Measurements from ENCODE around the gene FBXL7.

FBXL7 gene

DNA sequence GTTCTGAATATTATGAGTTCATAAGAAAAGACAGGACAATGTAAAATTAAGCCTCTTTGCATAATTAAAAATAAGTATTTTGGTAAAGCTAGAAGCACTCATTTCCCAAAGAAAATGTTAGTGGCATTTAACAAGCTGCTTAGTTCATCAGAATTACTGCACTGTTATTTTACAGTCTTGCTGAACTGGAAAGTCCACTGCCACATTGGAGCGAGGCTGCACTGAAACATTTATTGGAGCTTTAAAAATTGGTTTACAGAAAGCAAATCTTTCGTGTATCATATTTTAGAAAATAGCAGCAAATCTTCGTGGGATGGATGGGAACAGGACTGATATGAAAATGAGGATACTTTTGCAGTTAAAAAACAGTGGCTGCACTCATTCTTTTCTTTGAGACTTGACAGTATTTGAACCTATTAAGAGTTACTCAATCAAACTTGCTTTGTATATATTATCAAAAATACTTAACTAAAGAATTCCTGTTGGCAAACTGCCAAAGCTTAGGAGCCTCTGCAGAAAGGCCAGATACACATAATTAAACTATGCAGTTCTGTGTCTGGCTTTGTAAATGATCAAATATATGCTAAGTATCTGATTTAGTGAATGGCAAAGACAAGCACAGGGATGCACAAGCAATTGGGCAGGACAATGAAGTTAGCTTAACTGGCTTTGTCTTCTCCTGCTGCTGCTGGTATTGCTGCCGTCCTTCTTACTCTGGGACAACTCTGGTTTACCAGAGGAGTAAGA is 16.5 kb upstream of the FBXL7 start:
- no peak for DNase-seq (ENCODE audit: low read depth)
- TF ChIP-seq POLR2A (IDR thresholded peaks at IDR 0.05; ENCODE audit: extremely low read depth, insufficient read length) (no peak), MYC (IDR thresholded peaks at IDR 0.05; ENCODE audit: low read depth, low read length) (no peak)
- TF ChIP-seq, protein P1, sequence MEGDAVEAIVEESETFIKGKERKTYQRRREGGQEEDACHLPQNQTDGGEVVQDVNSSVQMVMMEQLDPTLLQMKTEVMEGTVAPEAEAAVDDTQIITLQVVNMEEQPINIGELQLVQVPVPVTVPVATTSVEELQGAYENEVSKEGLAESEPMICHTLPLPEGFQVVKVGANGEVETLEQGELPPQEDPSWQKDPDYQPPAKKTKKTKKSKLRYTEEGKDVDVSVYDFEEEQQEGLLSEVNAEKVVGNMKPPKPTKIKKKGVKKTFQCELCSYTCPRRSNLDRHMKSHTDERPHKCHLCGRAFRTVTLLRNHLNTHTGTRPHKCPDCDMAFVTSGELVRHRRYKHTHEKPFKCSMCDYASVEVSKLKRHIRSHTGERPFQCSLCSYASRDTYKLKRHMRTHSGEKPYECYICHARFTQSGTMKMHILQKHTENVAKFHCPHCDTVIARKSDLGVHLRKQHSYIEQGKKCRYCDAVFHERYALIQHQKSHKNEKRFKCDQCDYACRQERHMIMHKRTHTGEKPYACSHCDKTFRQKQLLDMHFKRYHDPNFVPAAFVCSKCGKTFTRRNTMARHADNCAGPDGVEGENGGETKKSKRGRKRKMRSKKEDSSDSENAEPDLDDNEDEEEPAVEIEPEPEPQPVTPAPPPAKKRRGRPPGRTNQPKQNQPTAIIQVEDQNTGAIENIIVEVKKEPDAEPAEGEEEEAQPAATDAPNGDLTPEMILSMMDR (IDR thresholded peaks at IDR 0.05; ENCODE audit: low read depth, low read length) = no peak
- TF ChIP-seq, protein P2, sequence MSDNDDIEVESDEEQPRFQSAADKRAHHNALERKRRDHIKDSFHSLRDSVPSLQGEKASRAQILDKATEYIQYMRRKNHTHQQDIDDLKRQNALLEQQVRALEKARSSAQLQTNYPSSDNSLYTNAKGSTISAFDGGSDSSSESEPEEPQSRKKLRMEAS (IDR thresholded peaks at IDR 0.05; ENCODE audit: low read depth, low read length) = no peak
- H3K4me3 ChIP-seq (ENCODE audit: low read depth, low read length) = no peak overlapping the region

DNA sequence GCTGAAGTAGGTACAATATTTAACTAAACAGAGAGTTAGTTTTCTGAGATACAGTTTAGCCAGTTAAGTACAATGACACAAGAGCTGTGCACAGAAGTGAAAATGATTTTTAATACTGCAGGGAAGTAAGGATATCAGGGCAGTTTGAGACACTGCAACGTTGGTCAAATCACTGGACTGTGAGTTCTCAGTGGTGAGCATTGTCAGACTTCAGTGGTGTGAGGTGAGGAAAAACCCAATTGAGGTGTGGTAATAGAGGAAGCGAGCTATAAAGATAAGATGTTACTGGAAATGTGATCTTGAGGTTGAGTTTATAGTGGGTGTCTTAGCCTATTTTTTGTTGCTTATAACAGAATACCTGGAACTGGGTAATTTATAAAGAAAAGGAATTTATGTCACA is 12.8 kb upstream of the FBXL7 start:
- no peak overlapping the region for H3K4me3 ChIP-seq (ENCODE audit: low read depth, low read length)
- TF ChIP-seq, protein P1 (IDR thresholded peaks at IDR 0.05; ENCODE audit: low read depth, low read length) = no peak
- no peak for TF ChIP-seq POLR2A (IDR thresholded peaks at IDR 0.05; ENCODE audit: extremely low read depth, insufficient read length)
- DNase-seq (ENCODE audit: low read depth) = no peak

DNA sequence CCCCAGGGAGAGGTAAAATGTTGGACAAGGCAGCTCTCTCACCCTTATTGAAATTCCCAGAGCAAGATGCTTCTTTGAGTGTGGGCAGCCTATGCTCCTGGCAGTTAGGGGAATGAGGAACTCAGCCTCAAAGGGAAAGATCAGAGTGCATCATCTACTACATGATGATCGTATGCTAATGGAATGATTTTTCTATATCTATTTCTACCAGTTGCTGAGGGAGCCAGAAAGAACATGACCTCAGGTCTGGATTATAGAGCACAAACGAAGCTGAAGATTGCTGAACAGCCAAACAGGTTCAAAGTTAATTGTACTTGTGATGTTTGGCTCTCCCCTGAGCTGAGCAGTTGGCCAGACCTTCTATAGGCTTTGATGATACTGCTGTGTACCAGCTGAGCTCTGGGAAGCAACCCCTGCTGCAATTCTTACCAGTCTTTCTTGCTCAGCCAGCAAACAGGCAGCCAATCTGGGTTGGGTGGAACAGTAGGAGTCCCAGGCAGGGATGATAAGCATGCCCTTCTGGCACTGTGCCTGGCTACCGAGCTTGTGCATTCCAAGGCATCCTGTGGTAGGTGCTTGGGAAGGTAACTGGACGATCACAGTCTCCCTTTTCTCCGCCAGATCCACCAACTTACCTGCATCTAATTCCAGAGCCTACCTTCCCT is 10.3 kb upstream of the FBXL7 start:
- TF ChIP-seq MYC (IDR thresholded peaks at IDR 0.05; ENCODE audit: low read depth, low read length) (no peak), POLR2A (IDR thresholded peaks at IDR 0.05; ENCODE audit: extremely low read depth, insufficient read length) (no peak)
- TF ChIP-seq, protein P2 (IDR thresholded peaks at IDR 0.05; ENCODE audit: low read depth, low read length) = no peak
- TF ChIP-seq, protein P1 (IDR thresholded peaks at IDR 0.05; ENCODE audit: low read depth, low read length) = no peak
- H3K4me3 ChIP-seq (ENCODE audit: low read depth, low read length) = no peak overlapping the region
- no peak for DNase-seq (ENCODE audit: low read depth)

DNA sequence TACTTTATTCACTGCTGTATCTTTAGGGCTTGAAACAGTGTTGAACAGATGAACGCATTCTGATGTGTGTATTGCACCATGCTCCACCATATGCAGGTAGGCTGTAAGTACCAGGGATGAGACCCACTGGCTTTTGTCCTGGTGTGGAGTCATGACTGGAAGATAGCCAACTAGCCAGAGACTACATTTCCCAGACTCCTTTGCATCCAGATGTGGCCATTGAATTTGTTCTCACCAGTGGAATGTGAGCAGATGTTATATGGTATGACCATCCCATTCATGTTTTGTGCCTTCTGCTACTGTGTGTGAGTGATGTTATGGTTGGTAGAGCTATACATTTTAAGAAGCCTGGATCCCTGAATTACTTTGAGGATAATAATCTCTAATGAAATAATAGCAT is 7.4 kb upstream of the FBXL7 start:
- H3K4me3 ChIP-seq (ENCODE audit: low read depth, low read length) = no peak overlapping the region
- DNase-seq (ENCODE audit: low read depth) = no peak
- TF ChIP-seq, protein P2 (IDR thresholded peaks at IDR 0.05; ENCODE audit: low read depth, low read length) = no peak
- TF ChIP-seq, protein P1 (IDR thresholded peaks at IDR 0.05; ENCODE audit: low read depth, low read length) = no peak
- TF ChIP-seq MYC (IDR thresholded peaks at IDR 0.05; ENCODE audit: low read depth, low read length) (no peak), POLR2A (IDR thresholded peaks at IDR 0.05; ENCODE audit: extremely low read depth, insufficient read length) (no peak)

DNA sequence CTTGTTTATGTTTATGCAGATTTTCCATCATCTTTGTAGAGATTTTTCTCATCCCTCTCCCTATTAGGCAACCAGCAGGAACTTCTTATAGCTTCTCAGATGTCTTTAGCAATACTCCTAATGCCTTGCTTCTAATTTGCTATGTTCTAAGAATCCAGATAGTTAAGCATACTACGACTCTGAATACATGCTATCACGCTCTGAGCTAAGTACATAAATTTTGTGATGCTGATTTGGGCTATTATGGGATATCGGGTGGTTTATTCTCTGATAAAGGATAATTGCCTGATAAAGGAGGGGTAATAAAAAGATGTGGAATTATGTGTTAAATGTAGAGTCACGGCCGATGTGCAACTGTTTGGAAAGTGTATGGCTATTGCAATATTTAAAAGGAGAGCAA is 6.5 kb upstream of the FBXL7 start:
- no peak overlapping the region for H3K4me3 ChIP-seq (ENCODE audit: low read depth, low read length)
- no peak for DNase-seq (ENCODE audit: low read depth)
- TF ChIP-seq MYC (IDR thresholded peaks at IDR 0.05; ENCODE audit: low read depth, low read length) = no peak
- TF ChIP-seq, protein P1 (IDR thresholded peaks at IDR 0.05; ENCODE audit: low read depth, low read length) = no peak
- TF ChIP-seq POLR2A (IDR thresholded peaks at IDR 0.05; ENCODE audit: extremely low read depth, insufficient read length) = no peak
- TF ChIP-seq, protein P2 (IDR thresholded peaks at IDR 0.05; ENCODE audit: low read depth, low read length) = no peak

Measured in NB4 (cell line).